Measurements from ENCODE around the gene OSBP2.

DNA sequence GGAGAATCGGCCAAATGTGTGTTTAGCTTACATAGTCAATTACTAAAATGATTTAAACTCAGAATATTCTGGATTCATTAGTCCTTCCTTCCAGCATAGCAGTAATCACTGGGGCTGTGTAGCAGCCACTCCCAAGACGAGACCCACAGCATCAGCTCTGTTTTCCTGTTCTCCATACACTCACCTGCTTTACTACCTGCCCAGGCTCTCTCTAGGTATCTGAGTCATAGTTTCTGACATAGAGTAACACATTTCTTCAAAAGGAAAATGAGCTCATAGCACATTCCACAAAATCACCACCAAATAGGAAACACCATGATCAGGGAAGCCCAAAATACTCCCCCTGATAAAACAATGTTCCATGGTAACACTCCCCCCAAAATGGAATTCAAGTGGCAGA lies 251.0 kb downstream of the OSBP2 start:
- TF ChIP-seq, protein P1, sequence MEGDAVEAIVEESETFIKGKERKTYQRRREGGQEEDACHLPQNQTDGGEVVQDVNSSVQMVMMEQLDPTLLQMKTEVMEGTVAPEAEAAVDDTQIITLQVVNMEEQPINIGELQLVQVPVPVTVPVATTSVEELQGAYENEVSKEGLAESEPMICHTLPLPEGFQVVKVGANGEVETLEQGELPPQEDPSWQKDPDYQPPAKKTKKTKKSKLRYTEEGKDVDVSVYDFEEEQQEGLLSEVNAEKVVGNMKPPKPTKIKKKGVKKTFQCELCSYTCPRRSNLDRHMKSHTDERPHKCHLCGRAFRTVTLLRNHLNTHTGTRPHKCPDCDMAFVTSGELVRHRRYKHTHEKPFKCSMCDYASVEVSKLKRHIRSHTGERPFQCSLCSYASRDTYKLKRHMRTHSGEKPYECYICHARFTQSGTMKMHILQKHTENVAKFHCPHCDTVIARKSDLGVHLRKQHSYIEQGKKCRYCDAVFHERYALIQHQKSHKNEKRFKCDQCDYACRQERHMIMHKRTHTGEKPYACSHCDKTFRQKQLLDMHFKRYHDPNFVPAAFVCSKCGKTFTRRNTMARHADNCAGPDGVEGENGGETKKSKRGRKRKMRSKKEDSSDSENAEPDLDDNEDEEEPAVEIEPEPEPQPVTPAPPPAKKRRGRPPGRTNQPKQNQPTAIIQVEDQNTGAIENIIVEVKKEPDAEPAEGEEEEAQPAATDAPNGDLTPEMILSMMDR (IDR thresholded peaks at IDR 0.05) = no peak
- TF ChIP-seq POLR2A (IDR thresholded peaks at IDR 0.05) = no peak

Data from right lobe of liver (tissue), 4 donors.